ENCODE results near the gene TRPM8.

The TRPM8 gene

GRCh38 chr2:233973786-233974185, 56.6 kb downstream of the TRPM8 start:
- no peaks in the 10 kb centered on the region for H3K4me1 Mint-ChIP-seq (ENCODE audit: low read depth)
- H3K4me3 Mint-ChIP-seq: no peak overlapping the region
- intact Hi-C loops (cut with micrococcal nuclease): no loop called here
- no peak overlapping the region for H3K27ac Mint-ChIP-seq
- H3K9me3 Mint-ChIP-seq: no peaks in the 10 kb centered on the region
- no peaks in the 10 kb centered on the region for H3K36me3 Mint-ChIP-seq (ENCODE audit: low read depth)
- H3K27me3 Mint-ChIP-seq: peaks cover 2% of the 10 kb centered on the region

DNA sequence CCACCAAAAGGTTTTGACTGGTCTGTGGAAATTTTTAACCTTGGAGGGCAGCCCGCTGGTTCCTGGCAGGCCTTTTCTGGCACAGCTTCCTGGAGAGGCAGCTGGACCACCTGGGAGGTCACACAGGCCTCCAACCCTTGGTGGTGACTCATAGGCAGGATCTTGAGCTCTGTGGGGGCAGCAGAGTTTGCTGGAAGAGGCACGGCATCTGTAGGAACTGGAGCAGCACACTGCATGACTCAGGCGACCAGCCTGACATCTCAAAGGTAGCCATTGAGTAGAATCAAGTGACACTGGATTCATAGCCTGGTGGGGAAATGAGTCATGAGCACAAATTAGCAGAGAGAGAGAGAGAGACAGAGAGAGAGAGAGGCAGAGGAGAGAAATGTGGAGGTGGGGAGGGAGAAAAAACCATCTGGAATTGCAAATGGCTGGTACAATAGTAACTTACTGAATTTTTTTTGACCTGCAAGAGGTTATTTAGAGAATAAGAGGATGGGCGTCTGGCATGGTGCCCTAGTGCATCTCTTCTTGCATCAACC, 57.4 kb downstream of the TRPM8 start:
- intact Hi-C loops (cut with micrococcal nuclease): loop anchor here (5.0 kb wide), 1 partner anchor 573 kb away; no protein-coding TSS in a partner anchor
- Mint-ChIP-seq H3K36me3 (ENCODE audit: low read depth) (no peaks in the 10 kb centered on the region), H3K4me1 (ENCODE audit: low read depth) (no peaks in the 10 kb centered on the region), H3K27me3 (peaks cover 2% of the 10 kb centered on the region), H3K9me3 (no peaks in the 10 kb centered on the region), H3K27ac (no peak overlapping the region), H3K4me3 (no peak overlapping the region)

DNA sequence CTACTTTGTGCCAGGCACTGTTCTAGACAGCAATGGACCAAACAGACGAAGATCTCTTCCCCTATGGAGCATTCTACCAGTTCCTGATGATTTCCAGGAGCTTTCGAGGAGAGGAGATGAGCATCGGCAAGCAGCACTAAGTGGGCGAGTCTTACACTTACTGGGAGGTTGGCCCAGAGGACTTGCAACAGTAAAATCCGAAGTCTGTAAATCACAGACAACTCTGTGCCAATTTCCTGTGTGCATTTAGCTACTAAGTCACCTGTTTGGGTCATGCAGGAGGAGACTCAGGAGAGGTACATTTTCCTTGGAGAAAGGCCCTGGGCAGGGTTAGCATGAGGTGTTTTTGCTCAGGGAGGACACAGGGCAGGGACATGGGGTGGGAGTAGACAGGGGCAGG, 58.9 kb downstream of the TRPM8 start:
- no peaks in the 10 kb centered on the region for H3K36me3 Mint-ChIP-seq (ENCODE audit: low read depth)
- no peak overlapping the region for H3K27ac Mint-ChIP-seq
- H3K27me3 Mint-ChIP-seq: peaks cover 5% of the 10 kb centered on the region
- intact Hi-C loops (cut with micrococcal nuclease): loop anchor here (5.0 kb wide), 1 partner anchor 571 kb away; no protein-coding TSS in a partner anchor
- no peaks in the 10 kb centered on the region for H3K4me1 Mint-ChIP-seq (ENCODE audit: low read depth)
- H3K9me3 Mint-ChIP-seq: no peaks in the 10 kb centered on the region
- no peak overlapping the region for H3K4me3 Mint-ChIP-seq

DNA sequence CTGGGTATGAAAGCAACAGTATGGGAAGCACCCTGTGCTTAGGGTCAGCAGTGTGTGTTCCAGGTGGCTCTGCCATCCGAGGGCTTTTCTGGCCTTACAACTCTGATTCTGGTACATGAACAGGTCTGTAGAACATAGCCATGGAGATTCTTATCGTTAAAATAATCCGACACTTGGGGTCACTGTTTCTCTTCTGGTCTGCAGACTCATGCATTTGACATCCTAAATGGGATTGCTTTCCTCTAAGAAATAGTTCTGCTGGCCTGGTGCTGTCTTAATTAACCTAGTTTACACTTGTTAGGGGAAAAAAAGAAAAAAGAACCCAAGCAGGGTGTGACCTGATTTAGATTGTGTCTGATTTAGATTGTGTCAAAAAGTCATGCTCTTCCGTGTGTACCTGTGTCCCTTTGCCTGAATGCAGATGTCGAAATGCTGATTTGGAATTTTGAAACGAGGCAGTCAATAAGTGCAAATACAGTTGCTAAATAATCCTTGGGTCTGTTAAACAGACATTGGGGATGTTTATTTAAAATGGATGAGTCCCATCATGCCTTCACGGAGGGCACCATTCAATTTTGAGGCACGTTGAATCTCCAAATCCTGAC, 59.6 kb downstream of the TRPM8 start:
- Mint-ChIP-seq H3K9me3 (no peaks in the 10 kb centered on the region), H3K27me3 (peaks cover 7% of the 10 kb centered on the region), H3K27ac (no peak overlapping the region), H3K36me3 (ENCODE audit: low read depth) (no peaks in the 10 kb centered on the region), H3K4me3 (no peak overlapping the region), H3K4me1 (ENCODE audit: low read depth) (no peaks in the 10 kb centered on the region)
- intact Hi-C loops (cut with micrococcal nuclease): loop anchor here (5.0 kb wide), 1 partner anchor 571 kb away; no protein-coding TSS in a partner anchor

- Mint-ChIP-seq H3K9me3 (no peaks in the 10 kb centered on the region), H3K36me3 (ENCODE audit: low read depth) (no peaks in the 10 kb centered on the region), H3K27me3 (peaks cover 7% of the 10 kb centered on the region), H3K4me3 (no peak overlapping the region), H3K27ac (no peak overlapping the region), H3K4me1 (ENCODE audit: low read depth) (no peaks in the 10 kb centered on the region)
- intact Hi-C loops (cut with micrococcal nuclease): loop anchor here (5.0 kb wide), 1 partner anchor 570 kb away; no protein-coding TSS in a partner anchor
Observed at GRCh38 chr2:233977296-233977837, 60.2 kb downstream of the TRPM8 start.

DNA sequence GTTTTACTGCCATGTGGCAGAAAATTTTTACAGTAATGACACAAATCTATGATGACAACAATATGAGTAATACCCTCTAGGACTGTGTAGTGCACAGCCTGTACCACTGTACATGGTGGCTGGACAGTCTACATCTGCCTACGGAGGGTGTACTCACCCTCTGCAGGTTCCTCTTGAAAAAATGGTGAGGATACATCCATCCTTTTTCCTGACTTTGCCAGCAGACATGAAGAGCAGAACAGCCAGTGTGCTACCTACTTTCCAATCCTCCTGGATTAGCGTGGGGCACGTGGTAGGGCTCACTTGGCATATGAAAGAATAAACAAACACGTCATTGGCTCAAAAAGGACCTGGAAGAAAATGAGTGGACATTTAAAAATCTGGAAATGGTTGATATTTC, 62.6 kb downstream of the TRPM8 start:
- Mint-ChIP-seq H3K4me1 (ENCODE audit: low read depth) (no peaks in the 10 kb centered on the region), H3K27me3 (peaks cover 8% of the 10 kb centered on the region), H3K9me3 (no peaks in the 10 kb centered on the region), H3K4me3 (no peak overlapping the region), H3K27ac (no peak overlapping the region), H3K36me3 (ENCODE audit: low read depth) (no peaks in the 10 kb centered on the region)
- intact Hi-C loops (cut with micrococcal nuclease): loop anchor here (5.0 kb wide), 1 partner anchor 568 kb away; no protein-coding TSS in a partner anchor

GRCh38 chr2:233980955-233981561, 63.9 kb downstream of the TRPM8 start:
- Mint-ChIP-seq H3K27me3 (peaks cover 8% of the 10 kb centered on the region), H3K9me3 (no peaks in the 10 kb centered on the region), H3K27ac (no peak overlapping the region), H3K36me3 (ENCODE audit: low read depth) (no peaks in the 10 kb centered on the region), H3K4me1 (ENCODE audit: low read depth) (no peaks in the 10 kb centered on the region), H3K4me3 (no peak overlapping the region)
- intact Hi-C loops (cut with micrococcal nuclease): no loop called here

DNA sequence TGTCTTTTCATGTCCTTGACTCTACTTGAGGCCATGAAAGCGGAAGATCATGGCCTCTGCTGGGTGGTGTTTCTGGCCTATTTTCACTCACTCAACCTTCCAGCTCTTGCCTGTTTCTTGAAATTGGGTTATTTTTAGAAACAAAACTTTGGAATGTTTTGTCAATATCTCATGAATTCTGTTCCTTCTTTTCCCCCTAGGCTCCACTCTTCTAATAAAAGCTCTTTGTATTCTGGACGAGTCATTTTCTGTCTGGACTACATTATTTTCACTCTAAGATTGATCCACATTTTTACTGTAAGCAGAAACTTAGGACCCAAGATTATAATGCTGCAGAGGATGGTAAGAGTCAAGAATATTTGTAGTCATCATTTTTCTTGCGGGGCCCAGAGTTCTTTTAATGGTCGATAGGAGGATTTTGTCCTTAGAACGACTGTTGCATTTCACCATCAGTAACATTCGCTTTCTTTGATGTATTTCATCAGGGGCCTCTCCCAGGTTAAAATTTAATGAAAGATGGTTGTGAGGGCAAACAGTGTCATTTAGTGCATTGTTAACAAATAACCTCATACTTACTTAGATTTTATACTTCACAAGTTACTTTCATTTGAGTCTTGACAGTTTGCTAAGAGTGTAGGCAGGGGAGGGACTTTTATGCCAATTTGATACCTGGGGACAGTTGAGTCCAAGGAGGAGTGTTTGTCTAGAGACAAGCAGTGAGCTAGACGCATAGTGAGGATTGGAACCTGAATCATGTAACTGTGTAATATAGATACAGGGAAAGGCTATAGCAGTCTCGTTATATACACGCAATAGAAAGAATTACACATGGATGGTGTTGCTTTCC, 64.6 kb downstream of the TRPM8 start:
- Mint-ChIP-seq H3K4me1 (ENCODE audit: low read depth) (no peaks in the 10 kb centered on the region), H3K36me3 (ENCODE audit: low read depth) (no peaks in the 10 kb centered on the region), H3K27me3 (peaks cover 8% of the 10 kb centered on the region), H3K4me3 (no peak overlapping the region), H3K27ac (no peak overlapping the region), H3K9me3 (no peaks in the 10 kb centered on the region)
- intact Hi-C loops (cut with micrococcal nuclease): no loop called here

DNA sequence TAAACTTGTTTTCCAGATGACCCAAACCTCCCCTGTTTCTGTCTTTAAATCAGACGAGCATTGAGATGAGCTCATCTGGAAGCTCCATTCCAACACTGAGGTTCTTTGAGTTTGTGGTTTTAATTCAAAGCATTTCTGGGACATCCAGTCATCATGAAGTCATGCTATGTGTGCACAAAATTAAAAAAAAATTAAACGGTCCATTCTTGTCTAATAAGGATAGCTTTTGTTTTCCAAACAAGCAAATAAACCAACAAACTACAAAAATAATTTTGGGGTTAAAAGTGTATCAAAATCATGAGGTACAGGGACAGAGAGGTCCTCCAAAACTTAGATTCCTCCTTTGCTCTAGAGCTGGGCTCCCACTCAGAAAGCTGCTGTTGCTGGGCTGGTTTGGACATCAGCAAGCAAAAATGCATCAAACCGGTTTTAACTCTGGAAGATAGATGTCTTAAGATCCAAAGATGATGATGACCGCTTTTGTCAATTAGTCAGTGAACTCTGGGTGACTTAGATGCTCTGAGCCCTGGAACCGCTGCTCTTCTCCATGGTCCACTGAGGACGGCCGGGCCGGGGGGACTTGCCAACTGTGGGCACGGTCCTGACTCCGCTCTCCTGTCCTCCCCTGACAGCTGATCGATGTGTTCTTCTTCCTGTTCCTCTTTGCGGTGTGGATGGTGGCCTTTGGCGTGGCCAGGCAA, 65.4 kb downstream of the TRPM8 start:
- no peaks in the 10 kb centered on the region for H3K9me3 Mint-ChIP-seq
- H3K4me3 Mint-ChIP-seq: no peak overlapping the region
- no peaks in the 10 kb centered on the region for H3K4me1 Mint-ChIP-seq (ENCODE audit: low read depth)
- H3K36me3 Mint-ChIP-seq (ENCODE audit: low read depth): no peaks in the 10 kb centered on the region
- H3K27ac Mint-ChIP-seq: no peak overlapping the region
- peaks cover 6% of the 10 kb centered on the region for H3K27me3 Mint-ChIP-seq
- intact Hi-C loops (cut with micrococcal nuclease): no loop called here

- Mint-ChIP-seq H3K27ac (no peak overlapping the region), H3K27me3 (peaks cover 8% of the 10 kb centered on the region), H3K4me3 (no peak overlapping the region), H3K36me3 (ENCODE audit: low read depth) (no peaks in the 10 kb centered on the region), H3K4me1 (ENCODE audit: low read depth) (no peaks in the 10 kb centered on the region), H3K9me3 (no peaks in the 10 kb centered on the region)
- intact Hi-C loops (cut with micrococcal nuclease): no loop called here
Observed at GRCh38 chr2:233983445-233983844, 66.3 kb downstream of the TRPM8 start.

DNA sequence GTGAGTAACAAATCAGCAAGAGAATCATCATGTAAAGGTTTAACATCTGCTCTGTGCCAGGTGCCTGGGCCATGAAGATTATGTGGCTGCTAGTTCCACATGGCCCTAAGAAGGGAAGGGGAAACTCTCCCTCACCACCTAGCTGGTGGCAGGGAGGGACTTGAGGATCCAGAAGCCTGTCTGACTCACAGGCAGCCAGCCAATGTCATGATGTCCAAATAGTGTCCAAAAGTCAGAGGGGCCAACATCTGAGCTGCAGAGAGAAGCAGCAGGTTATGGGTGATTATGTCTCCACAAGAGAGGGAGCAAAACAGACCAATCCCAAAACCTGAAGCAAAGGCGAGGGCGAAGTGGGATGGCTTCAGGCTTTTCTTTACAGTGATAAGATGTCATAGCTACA, 71.4 kb downstream of the TRPM8 start:
- Mint-ChIP-seq H3K27ac (no peak overlapping the region), H3K27me3 (peaks cover 15% of the 10 kb centered on the region), H3K4me3 (no peak overlapping the region), H3K4me1 (ENCODE audit: low read depth) (no peaks in the 10 kb centered on the region), H3K9me3 (no peaks in the 10 kb centered on the region), H3K36me3 (ENCODE audit: low read depth) (no peaks in the 10 kb centered on the region)
- intact Hi-C loops (cut with micrococcal nuclease): no loop called here

- Mint-ChIP-seq H3K27me3 (peaks cover 15% of the 10 kb centered on the region), H3K27ac (no peak overlapping the region), H3K4me3 (no peak overlapping the region)
Observed at GRCh38 chr2:233989221-233989858, 72.2 kb downstream of the TRPM8 start.

DNA sequence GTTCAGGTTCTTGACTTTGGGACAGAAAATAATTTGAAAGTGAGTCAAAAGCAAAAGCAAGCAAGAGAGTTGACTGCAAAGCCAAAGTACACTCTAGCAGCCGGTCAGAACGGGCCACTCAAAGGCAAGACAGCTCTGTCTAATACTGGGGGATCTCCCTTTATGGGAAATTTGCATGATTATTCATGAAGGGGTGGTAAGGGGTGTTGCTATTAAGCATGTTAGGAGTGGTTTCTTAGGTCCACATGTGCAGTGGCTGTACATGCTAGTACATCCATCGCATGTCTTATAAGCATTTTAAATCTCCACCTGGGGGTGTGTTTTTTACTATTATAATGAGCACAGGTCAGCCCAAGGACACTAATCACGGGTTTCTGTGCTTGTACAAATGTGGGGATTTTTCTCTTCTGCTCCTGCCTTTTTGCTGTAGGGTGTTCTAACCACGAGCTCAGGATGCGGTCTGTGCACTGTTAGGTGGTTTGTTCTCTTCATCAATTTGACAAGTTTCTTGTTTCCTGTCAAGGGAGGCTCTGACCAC, 73.2 kb downstream of the TRPM8 start:
- Mint-ChIP-seq H3K9me3 (no peaks in the 10 kb centered on the region), H3K4me1 (ENCODE audit: low read depth) (no peaks in the 10 kb centered on the region), H3K27ac (no peak overlapping the region), H3K4me3 (no peak overlapping the region), H3K36me3 (ENCODE audit: low read depth) (no peaks in the 10 kb centered on the region), H3K27me3 (peaks cover 15% of the 10 kb centered on the region)
- intact Hi-C loops (cut with micrococcal nuclease): no loop called here

More at GRCh38 chr2:233989221-233989858, 72.2 kb downstream of the TRPM8 start:
- no peaks in the 10 kb centered on the region for H3K36me3 Mint-ChIP-seq (ENCODE audit: low read depth)
- H3K9me3 Mint-ChIP-seq: no peaks in the 10 kb centered on the region
- no peaks in the 10 kb centered on the region for H3K4me1 Mint-ChIP-seq (ENCODE audit: low read depth)
- intact Hi-C loops (cut with micrococcal nuclease): no loop called here

All from dendritic cell treated with granulocyte-macrophage colony-stimulating factor and Interleukin-4, amounts not matched to agents 40 ng/mL and 50 ng/mL, for 4 days (primary cell).